Endodermal cell (in vitro differentiated cells): ENCODE measurements around the gene USP49. TPM values are rescaled to one million over a fixed set of nuclear protein-coding genes. Genes with fewer than 3 reads are reported as not detected.

Experiments
- DNase-seq: peaks from one replicate; pipeline ENCODE4 v3.0.0-alpha.2; 2017
- H3K27ac ChIP-seq: 2 replicates; pipeline ENCODE4 v1.5.1; 2013; ENCODE audit warnings: mild to moderate bottlenecking, low read depth, low read length, moderate library complexity
- H3K27me3 ChIP-seq: 2 replicates; pipeline ENCODE4 v1.6.1; 2013; ENCODE audit warnings: mild to moderate bottlenecking, low read length, moderate library complexity; ENCODE audit not compliant: insufficient read depth, control insufficient read depth, poor library complexity, severe bottlenecking
- H3K36me3 ChIP-seq: 2 replicates; pipeline ENCODE4 v1.7.0; 2013; ENCODE audit warnings: mild to moderate bottlenecking, low read length, moderate library complexity; ENCODE audit not compliant: control insufficient read depth, insufficient read depth
- H3K4me1 ChIP-seq: one replicate; pipeline ENCODE4 v1.7.0; 2013; ENCODE audit warnings: low read length; ENCODE audit not compliant: control insufficient read depth, insufficient read depth
- H3K4me3 ChIP-seq: 2 replicates; pipeline ENCODE4 v1.5.1; 2013; ENCODE audit warnings: mild to moderate bottlenecking, low read length, moderate library complexity
- H3K9ac ChIP-seq: 2 replicates; pipeline ENCODE4 v1.6.1; 2013; ENCODE audit warnings: mild to moderate bottlenecking, low read length, moderate library complexity; ENCODE audit not compliant: poor library complexity, severe bottlenecking; ENCODE audit errors: extremely low read depth
- H3K9me3 ChIP-seq: 2 replicates; pipeline ENCODE4 v1.6.1; 2013; ENCODE audit warnings: mild to moderate bottlenecking, low read length, moderate library complexity; ENCODE audit not compliant: control insufficient read depth
- H3K27ac Mint-ChIP-seq: 2 replicates; pipeline ENCODE4 v1.8.0; 2020; ENCODE audit warnings: mixed read lengths
- H3K27me3 Mint-ChIP-seq: 2 replicates; pipeline ENCODE4 v1.8.0; 2021; ENCODE audit warnings: mild to moderate bottlenecking, mixed read lengths; ENCODE audit not compliant: insufficient read depth
- H3K36me3 Mint-ChIP-seq: 2 replicates; pipeline ENCODE4 v1.8.0; 2020; ENCODE audit warnings: low read depth, mixed read lengths
- H3K4me1 Mint-ChIP-seq: 2 replicates; pipeline ENCODE4 v1.8.0; 2020; ENCODE audit warnings: mixed read lengths
- H3K4me3 Mint-ChIP-seq: 2 replicates; pipeline ENCODE4 v1.8.0; 2020; ENCODE audit warnings: mild to moderate bottlenecking, moderate library complexity, mixed read lengths
- H3K9me3 Mint-ChIP-seq: 2 replicates; pipeline ENCODE4 v1.8.0; 2020; ENCODE audit warnings: mild to moderate bottlenecking, mixed read lengths
- CTCF ChIP-seq: fragments of 200-600 bp; sonication (generic); conservative IDR thresholded peaks from 2 replicates; pipeline ENCODE4 v1.5.0; 2021; ENCODE audit warnings: antibody characterized with exemption, mild to moderate bottlenecking
- WGBS, 2 experiments: methylation state at CpG; one replicate each; pipeline versions ENCODE4 v1.1.5 to v1.1.7; 2013; ENCODE audit warnings: missing lambda C conversion rate in 2 of 2, mixed read lengths in 1 of 2; ENCODE audit not compliant: insufficient coverage in 1 of 2, insufficient read length in 1 of 2; 5-methylcytosine and 5-hydroxymethylcytosine counted together
- total RNA-seq, 2 donors: library from RNA; stranded (reverse); fragmentation: NEBNext Ultra II Directional in 1 of 2; extraction: Animal tissue kit (Norgen Biotek cat#: 25700) in 1 of 2; gene quantifications; 2 replicates in 1 of 2; 3 replicates in 1 of 2; pipeline ENCODE4 v1.2.1, GENCODE V29; 2021

Gene USP49
- total RNA-seq, 2 donors from 2014 or later: 14.0 to 18.9 TPM

GRCh38 chr6:41756354-41756753, 138.8 kb downstream of the USP49 start:
- H3K4me1 Mint-ChIP-seq: no peaks in the 10 kb centered on the region
- no peak for TF ChIP-seq CTCF
- Histone ChIP-seq H3K9me3 (no peaks in the 10 kb centered on the region), H3K27me3 (peaks cover 7% of the 10 kb centered on the region), H3K36me3 (no peaks in the 10 kb centered on the region), H3K27ac (no peak overlapping the region), H3K9ac (no peak overlapping the region), H3K4me3 (no peak overlapping the region), H3K4me1 (peaks cover 7% of the 10 kb centered on the region)
- WGBS, 2 experiments: 84 to 86% methylated on average over 8 to 13 of the region's 13 CpGs
- H3K27ac Mint-ChIP-seq: no peak overlapping the region
- no peak for DNase-seq
- H3K36me3 Mint-ChIP-seq: no peaks in the 10 kb centered on the region
- H3K4me3 Mint-ChIP-seq: no peak overlapping the region
- peaks cover 11% of the 10 kb centered on the region for H3K27me3 Mint-ChIP-seq
- no peaks in the 10 kb centered on the region for H3K9me3 Mint-ChIP-seq

- WGBS, 2 experiments: 82 to 86% methylated on average over 4 of the region's 4 CpGs
- Mint-ChIP-seq H3K9me3 (no peaks in the 10 kb centered on the region), H3K4me1 (no peaks in the 10 kb centered on the region), H3K36me3 (no peaks in the 10 kb centered on the region), H3K27me3 (peaks cover 9% of the 10 kb centered on the region), H3K4me3 (no peak overlapping the region), H3K27ac (no peak overlapping the region)
- H3K36me3 ChIP-seq: no peaks in the 10 kb centered on the region
- H3K27ac ChIP-seq: no peak overlapping the region
- H3K4me1 ChIP-seq: peaks cover 7% of the 10 kb centered on the region
- no peak overlapping the region for H3K4me3 ChIP-seq
- no peak for DNase-seq
- no peaks in the 10 kb centered on the region for H3K9me3 ChIP-seq
- no peak for TF ChIP-seq CTCF
- no peak overlapping the region for H3K9ac ChIP-seq
- peaks cover 7% of the 10 kb centered on the region for H3K27me3 ChIP-seq
These were observed 139.3 kb downstream of the USP49 start for GRCh38 chr6:41755895-41756294.

GRCh38 chr6:41750374-41750773, 144.8 kb downstream of the USP49 start:
- Histone ChIP-seq H3K27ac (no peak overlapping the region), H3K9me3 (no peaks in the 10 kb centered on the region), H3K27me3 (peaks cover 7% of the 10 kb centered on the region), H3K36me3 (no peaks in the 10 kb centered on the region), H3K4me3 (no peak overlapping the region), H3K9ac (no peak overlapping the region), H3K4me1 (no peaks in the 10 kb centered on the region)
- Mint-ChIP-seq H3K4me3 (no peak overlapping the region), H3K27ac (no peak overlapping the region), H3K36me3 (no peaks in the 10 kb centered on the region), H3K4me1 (no peaks in the 10 kb centered on the region), H3K27me3 (peaks cover 12% of the 10 kb centered on the region), H3K9me3 (no peaks in the 10 kb centered on the region)
- 80 to 99% methylated on average over 1 to 3 of the region's 3 CpGs for WGBS, 2 experiments
- no peak for TF ChIP-seq CTCF
- no peak for DNase-seq
